Measurements from ENCODE around the gene EIF4EBP3. TPM values are rescaled to one million over a fixed set of nuclear protein-coding genes. Genes with fewer than 3 reads are reported as not detected.
A peak's percentile ranks its signal among the peaks of the same experiment; 100 is the strongest.

EIF4EBP3 gene
- total and polyA plus RNA-seq, 10 donors: 11.5 to 75.6 (median 21.0) TPM

DNA sequence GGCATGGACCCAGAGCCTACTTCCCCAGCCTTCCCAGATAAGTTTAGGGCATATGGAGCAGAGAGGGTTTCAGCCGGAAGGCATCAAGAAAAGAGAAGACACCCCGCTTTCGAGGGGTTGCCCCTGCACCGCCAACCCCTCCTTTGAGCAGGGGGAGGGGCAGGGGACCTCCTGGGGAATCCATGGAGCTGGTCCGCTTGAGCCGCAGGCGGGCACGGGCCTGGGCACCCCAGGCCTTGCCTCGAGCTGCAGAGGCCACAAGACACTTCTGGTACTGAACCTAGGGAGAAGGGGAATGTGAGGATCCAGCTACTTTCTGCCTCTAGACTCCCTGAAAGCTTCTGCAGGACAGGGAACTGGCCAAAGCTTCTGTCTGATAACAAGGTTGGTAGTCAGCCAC is 11.1 kb downstream of the EIF4EBP3 start:
- peak overlapping the region in 2 of 8 donors; percentile 11 to 91 for H3K27ac ChIP-seq
- DNase-seq: no peak
- H3K36me3 ChIP-seq: peaks cover 0 to 34% (median 0%) of the 10 kb centered on the region in 6 donors
- H3K27me3 ChIP-seq (replicated peaks in 1 of 7): no peaks in the 10 kb centered on the region
- peaks cover 25 to 73% (median 52%) of the 10 kb centered on the region in 6 donors for H3K4me1 ChIP-seq
- TF ChIP-seq POLR2A (IDR thresholded peaks at IDR 0.05): no peak
- TF ChIP-seq, protein P1, sequence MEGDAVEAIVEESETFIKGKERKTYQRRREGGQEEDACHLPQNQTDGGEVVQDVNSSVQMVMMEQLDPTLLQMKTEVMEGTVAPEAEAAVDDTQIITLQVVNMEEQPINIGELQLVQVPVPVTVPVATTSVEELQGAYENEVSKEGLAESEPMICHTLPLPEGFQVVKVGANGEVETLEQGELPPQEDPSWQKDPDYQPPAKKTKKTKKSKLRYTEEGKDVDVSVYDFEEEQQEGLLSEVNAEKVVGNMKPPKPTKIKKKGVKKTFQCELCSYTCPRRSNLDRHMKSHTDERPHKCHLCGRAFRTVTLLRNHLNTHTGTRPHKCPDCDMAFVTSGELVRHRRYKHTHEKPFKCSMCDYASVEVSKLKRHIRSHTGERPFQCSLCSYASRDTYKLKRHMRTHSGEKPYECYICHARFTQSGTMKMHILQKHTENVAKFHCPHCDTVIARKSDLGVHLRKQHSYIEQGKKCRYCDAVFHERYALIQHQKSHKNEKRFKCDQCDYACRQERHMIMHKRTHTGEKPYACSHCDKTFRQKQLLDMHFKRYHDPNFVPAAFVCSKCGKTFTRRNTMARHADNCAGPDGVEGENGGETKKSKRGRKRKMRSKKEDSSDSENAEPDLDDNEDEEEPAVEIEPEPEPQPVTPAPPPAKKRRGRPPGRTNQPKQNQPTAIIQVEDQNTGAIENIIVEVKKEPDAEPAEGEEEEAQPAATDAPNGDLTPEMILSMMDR (IDR thresholded peaks at IDR 0.05 in 8 of 11, conservative IDR thresholded peaks at IDR 0.05 in 3 of 11): no peak
- TF ChIP-seq POLR2AphosphoS5 (IDR thresholded peaks at IDR 0.05): no peak
- H3K9me3 ChIP-seq: no peaks in the 10 kb centered on the region
- WGBS, 5 donors: 91 to 97% (median 95%) methylated on average over 9 of the region's 9 CpGs
- H3K4me3 ChIP-seq: no peak overlapping the region
- intact Hi-C loops (cut with DNase I; ENCODE audit: low total_unique reads): no loop called here

DNA sequence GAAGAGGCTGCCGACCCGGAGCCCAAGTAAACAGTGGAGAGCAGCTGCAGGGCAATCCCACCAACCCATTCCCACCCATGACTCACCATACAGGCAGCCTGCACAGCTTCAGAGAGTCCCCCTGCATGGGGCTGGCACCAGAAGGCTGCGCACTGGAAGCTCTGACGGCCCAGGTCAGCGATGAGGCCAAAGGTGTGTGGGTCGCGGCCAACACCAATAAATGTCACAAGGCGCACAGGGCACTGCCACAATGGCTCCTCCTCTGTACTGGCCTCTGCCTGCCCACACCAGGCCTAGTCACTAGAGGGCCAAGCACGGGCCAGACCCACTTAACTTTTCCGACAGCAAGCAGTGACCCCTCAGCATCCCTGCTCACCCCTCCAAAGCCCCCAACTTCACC is 12.8 kb downstream of the EIF4EBP3 start:
- H3K27me3 ChIP-seq (replicated peaks in 1 of 7): no peaks in the 10 kb centered on the region
- TF ChIP-seq POLR2A (IDR thresholded peaks at IDR 0.05): no peak
- TF ChIP-seq, protein P1 (IDR thresholded peaks at IDR 0.05 in 8 of 11, conservative IDR thresholded peaks at IDR 0.05 in 3 of 11): no peak
- TF ChIP-seq POLR2AphosphoS5 (IDR thresholded peaks at IDR 0.05): no peak
- WGBS, 5 donors: 92 to 97% (median 94%) methylated on average over 7 to 10 of the region's 10 CpGs
- H3K4me3 ChIP-seq: no peak overlapping the region
- DNase-seq: no peak
- peaks cover 27 to 67% (median 45%) of the 10 kb centered on the region in 6 donors for H3K4me1 ChIP-seq
- no peak overlapping the region for H3K27ac ChIP-seq
- H3K36me3 ChIP-seq: peaks cover 0 to 32% (median 0%) of the 10 kb centered on the region in 6 donors
- H3K9me3 ChIP-seq: no peaks in the 10 kb centered on the region
- intact Hi-C loops (cut with DNase I; ENCODE audit: low total_unique reads): no loop called here

DNA sequence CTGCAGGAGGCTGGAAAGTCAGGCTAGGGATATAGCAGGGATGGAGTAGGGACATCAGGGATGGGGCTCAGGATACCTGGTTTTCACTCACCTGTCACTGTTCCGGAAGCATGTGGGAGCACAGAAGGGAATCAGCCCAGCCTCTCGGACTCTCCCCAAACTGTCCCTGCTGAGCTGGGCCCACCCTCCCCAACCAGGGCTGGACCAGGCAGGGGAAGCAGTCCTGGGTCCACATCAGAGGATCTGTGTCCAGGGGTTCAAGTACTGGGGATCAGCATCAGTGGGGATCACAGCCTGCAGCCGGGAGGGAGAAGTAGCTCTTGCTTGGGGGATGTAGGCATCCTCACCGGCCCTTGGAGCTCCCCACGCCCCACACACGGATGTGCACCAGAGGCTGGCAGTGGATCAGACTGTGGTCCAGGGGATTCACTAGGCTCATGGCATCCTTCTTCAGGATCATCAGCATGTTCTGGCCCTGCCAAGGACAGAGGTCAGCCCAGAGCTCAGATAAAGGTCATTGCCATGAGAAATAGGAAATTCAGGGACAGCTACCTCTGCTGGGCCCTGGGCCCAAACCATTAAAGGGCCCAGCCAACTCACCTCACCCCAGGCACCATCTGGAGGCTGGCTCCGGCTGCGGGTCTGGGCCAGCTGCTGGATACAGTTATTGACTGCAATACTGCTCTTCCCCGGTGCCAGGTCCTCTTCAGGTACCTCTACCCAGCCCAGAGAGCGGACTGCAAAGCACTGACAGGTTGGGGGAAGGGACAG is 14.5 kb downstream of the EIF4EBP3 start:
- no peak for TF ChIP-seq POLR2A (IDR thresholded peaks at IDR 0.05)
- TF ChIP-seq POLR2AphosphoS5 (IDR thresholded peaks at IDR 0.05): no peak
- TF ChIP-seq, protein P1 (IDR thresholded peaks at IDR 0.05 in 8 of 11, conservative IDR thresholded peaks at IDR 0.05 in 3 of 11): no peak
- intact Hi-C loops (cut with DNase I; ENCODE audit: low total_unique reads): no loop called here
- no peak for DNase-seq
- Histone ChIP-seq H3K27me3 (replicated peaks in 1 of 7) (no peaks in the 10 kb centered on the region), H3K27ac (no peak overlapping the region), H3K36me3 (peaks cover 0 to 43% (median 8%) of the 10 kb centered on the region in 6 donors), H3K9me3 (no peaks in the 10 kb centered on the region), H3K4me3 (no peak overlapping the region), H3K4me1 (peaks cover 23 to 67% (median 46%) of the 10 kb centered on the region in 6 donors)
- WGBS, 5 donors: 89 to 97% (median 94%) methylated on average over 10 of the region's 10 CpGs

DNA sequence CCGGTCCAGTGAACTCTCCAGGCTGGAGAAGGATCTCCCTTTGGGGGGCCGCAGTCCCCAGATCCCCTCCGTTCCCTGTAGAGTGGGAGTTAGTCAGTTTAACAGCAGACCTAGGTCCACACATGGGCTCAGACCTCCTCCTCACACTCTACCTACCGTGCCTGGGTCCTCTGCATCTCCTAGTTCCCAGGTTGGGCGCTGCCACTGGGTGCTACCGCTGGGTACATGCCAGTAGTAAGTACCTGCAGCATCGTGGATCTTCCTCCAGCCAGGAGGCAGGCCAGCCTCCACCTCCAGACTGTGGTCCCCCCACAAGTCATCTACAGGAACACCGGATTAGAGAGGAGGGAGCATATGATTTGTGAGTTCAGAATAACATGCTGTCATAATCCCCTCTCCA is 16.1 kb downstream of the EIF4EBP3 start:
- H3K4me1 ChIP-seq: peaks cover 24 to 68% (median 49%) of the 10 kb centered on the region in 6 donors
- 78 to 83% (median 81%) methylated on average over 7 to 8 of the region's 8 CpGs for WGBS, 5 donors
- no peak for TF ChIP-seq POLR2AphosphoS5 (IDR thresholded peaks at IDR 0.05)

More for the DNA sequence above, 16.1 kb downstream of the EIF4EBP3 start:
- Histone ChIP-seq H3K27me3 (replicated peaks in 1 of 7) (no peaks in the 10 kb centered on the region), H3K4me3 (peak overlapping the region in 7 of 8 donors; percentile 52 to 92 (median 66)), H3K36me3 (peaks cover 0 to 60% (median 25%) of the 10 kb centered on the region in 6 donors), H3K9me3 (no peaks in the 10 kb centered on the region), H3K27ac (peak overlapping the region; percentile 91 to 99 (median 96))
- intact Hi-C loops (cut with DNase I; ENCODE audit: low total_unique reads): no loop called here
- peak; percentile 84 for DNase-seq

Measured in spleen (tissue), 11 donors.